T-cell (primary cell): ENCODE data around the gene CABLES1. TPM values are rescaled to one million over a fixed set of nuclear protein-coding genes. Genes with fewer than 3 reads are reported as not detected.

ENCODE experiments used
- ATAC-seq, 4 experiments: fragments of 200-7000 bp in 3 of 4; fragments of 150-1000 bp in 1 of 4; cut with Tn5 transposase; replicated peaks in 1 of 4; 1 replicate in 3 of 4; 2 replicates in 1 of 4; pipeline ENCODE4 v1.10.0; 2021; ENCODE audit warnings: moderate library complexity in 3 of 4, mild to moderate bottlenecking in 2 of 4, moderate number of reproducible peaks in 1 of 4
- CTCF ChIA-PET, 2 donors: fragments of 300-600 bp; sonication (Branson Sonifier 250); formaldehyde crosslinking; loops; one replicate each; lab custom pipeline; 2022; ENCODE audit warnings: antibody characterized with exemption in 2 of 2; lab: Charles Lee
- POLR2A ChIA-PET, 2 donors: fragments of 300-600 bp; sonication (Branson Sonifier 250); formaldehyde crosslinking; loops; one replicate each; lab custom pipeline; 2022; ENCODE audit warnings: antibody characterized with exemption in 2 of 2; lab: Charles Lee
- DNase-seq, 35 experiments: peaks; one replicate each; pipeline versions ENCODE4 v3.0.0 to v3.0.0-alpha.2; 2013 to 2023
- H3K27ac ChIP-seq: one replicate; pipeline ENCODE4 v1.5.1; 2013; ENCODE audit warnings: low read length
- H3K27me3 ChIP-seq, 2 experiments: replicated peaks in 1 of 2; 1 replicate in 1 of 2; 2 replicates in 1 of 2; pipeline versions ENCODE4 v1.6.1 to v1.7.0; 2013; ENCODE audit warnings: low read length in 1 of 2, mixed read lengths in 1 of 2; ENCODE audit not compliant: control insufficient read depth in 2 of 2, insufficient read depth in 2 of 2; ENCODE audit errors: extremely low read depth in 1 of 2
- H3K36me3 ChIP-seq, 2 donors: 1 replicate in 1 of 2; 2 replicates in 1 of 2; pipeline versions ENCODE4 v1.6.1 to v1.7.0; 2013; ENCODE audit warnings: low read length in 1 of 2; ENCODE audit not compliant: control insufficient read depth in 2 of 2, insufficient read depth in 1 of 2; ENCODE audit errors: extremely low read depth in 1 of 2
- H3K4me1 ChIP-seq, 2 experiments: 1 replicate in 1 of 2; 2 replicates in 1 of 2; pipeline versions ENCODE4 v1.6.1 to v1.7.0; 2013; ENCODE audit warnings: low read length in 2 of 2, mixed read lengths in 1 of 2; ENCODE audit not compliant: insufficient read depth in 2 of 2, control insufficient read depth in 1 of 2; ENCODE audit errors: extremely low read depth in 1 of 2
- H3K4me3 ChIP-seq, 2 donors: 1 replicate in 1 of 2; 2 replicates in 1 of 2; pipeline versions ENCODE4 v1.5.1 to v1.7.0; 2013; ENCODE audit warnings: mild to moderate bottlenecking in 2 of 2, low read length in 1 of 2, moderate library complexity in 1 of 2; ENCODE audit not compliant: control insufficient read depth in 1 of 2; ENCODE audit errors: extremely low read depth in 1 of 2
- H3K9me3 ChIP-seq: 2 replicates; pipeline ENCODE4 v1.7.0; 2013
- H3K27ac Mint-ChIP-seq, 2 donors: one replicate each; pipeline ENCODE4 v1.8.0; 2020 to 2021; ENCODE audit warnings: mild to moderate bottlenecking in 2 of 2, mixed read lengths in 2 of 2
- H3K27me3 Mint-ChIP-seq, 2 donors: one replicate each; pipeline ENCODE4 v1.8.0; 2021 to 2022; ENCODE audit warnings: mixed read lengths in 2 of 2
- H3K36me3 Mint-ChIP-seq: one replicate; pipeline ENCODE4 v1.8.0; 2021; ENCODE audit warnings: mixed read lengths
- H3K4me1 Mint-ChIP-seq, 3 donors: one replicate each; pipeline ENCODE4 v1.8.0; 2020 to 2022; ENCODE audit warnings: mixed read lengths in 3 of 3, mild to moderate bottlenecking in 1 of 3
- H3K4me3 Mint-ChIP-seq, 3 donors: one replicate each; pipeline ENCODE4 v1.8.0; 2020 to 2022; ENCODE audit warnings: mild to moderate bottlenecking in 3 of 3, mixed read lengths in 3 of 3, moderate library complexity in 3 of 3
- H3K9me3 Mint-ChIP-seq, 3 donors: one replicate each; pipeline ENCODE4 v1.8.0; 2020 to 2022; ENCODE audit warnings: mixed read lengths in 3 of 3
- WGBS: methylation state at CpG from one replicate; pipeline ENCODE4 v1.1.5; 2013; ENCODE audit warnings: missing lambda C conversion rate; ENCODE audit not compliant: insufficient coverage; 5-methylcytosine and 5-hydroxymethylcytosine counted together
- total RNA-seq, 35 experiments: library from RNA in 6 of 35; stranded (reverse) in 6 of 35; fragments of 120-200 nt in 1 of 35; gene quantifications; one replicate each; pipeline versions ENCODE4 v1.2.1 to v1.2.4 and lab custom pipeline; 2013 to 2026

CABLES1 gene
- total RNA-seq, 5 donors from 2014 or later (not counting 1 experiment from before 2014, with no cell fraction given) = 0.23 to 1.7 (median 0.85) TPM

GRCh38 chr18:23200756-23201155 lies 65.5 kb downstream of the CABLES1 start:
- Histone ChIP-seq H3K4me1 (no peaks in the 10 kb centered on the region), H3K27ac (no peak overlapping the region), H3K36me3 (no peaks in the 10 kb centered on the region), H3K4me3 (no peak overlapping the region), H3K27me3 (peaks cover 0 to 18% of the 10 kb centered on the region in 2 experiments), H3K9me3 (no peaks in the 10 kb centered on the region)
- Mint-ChIP-seq H3K27ac (no peak overlapping the region), H3K4me1 (peaks cover 6 to 12% (median 6%) of the 10 kb centered on the region in 3 donors), H3K27me3 (peaks cover 5 to 19% of the 10 kb centered on the region in 2 donors), H3K36me3 (no peaks in the 10 kb centered on the region), H3K9me3 (no peaks in the 10 kb centered on the region), H3K4me3 (no peak overlapping the region)
- DNase-seq (no peak), ATAC-seq (no peak)
- POLR2A ChIA-PET = no interaction called here
- CTCF ChIA-PET = no interaction called here
- WGBS = 82% methylated on average over 6 of the region's 8 CpGs

DNA sequence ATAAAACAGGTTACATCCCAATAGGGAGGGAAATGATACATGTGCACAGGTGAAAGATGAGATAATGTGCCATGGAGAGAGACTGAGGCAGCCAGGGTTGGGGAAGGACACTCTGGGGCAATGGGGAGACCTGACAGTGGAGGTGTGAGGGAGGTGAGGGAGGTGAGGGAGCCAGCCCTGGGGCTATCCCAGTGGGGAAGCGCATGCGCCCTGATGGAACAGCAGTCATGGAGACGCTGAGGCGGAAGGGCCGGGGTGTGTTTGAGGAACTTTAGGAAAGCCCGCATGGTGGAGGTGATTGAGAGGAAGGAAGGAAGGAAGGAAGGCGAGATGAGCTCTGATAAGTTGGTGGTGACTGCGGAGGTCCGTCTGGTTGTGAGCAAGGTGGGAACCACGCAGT lies 66.5 kb downstream of the CABLES1 start:
- H3K27me3 ChIP-seq = peaks cover 0 to 14% of the 10 kb centered on the region in 2 experiments
- WGBS = 83% methylated on average over 10 of the region's 10 CpGs
- Mint-ChIP-seq H3K36me3 (no peaks in the 10 kb centered on the region), H3K27ac (no peak overlapping the region), H3K9me3 (no peaks in the 10 kb centered on the region), H3K27me3 (peaks cover 5 to 19% of the 10 kb centered on the region in 2 donors), H3K4me3 (no peak overlapping the region), H3K4me1 (peaks cover 6 to 12% (median 6%) of the 10 kb centered on the region in 3 donors)
- H3K36me3 ChIP-seq = no peaks in the 10 kb centered on the region
- no peak overlapping the region for H3K4me3 ChIP-seq
- ATAC-seq (no peak), DNase-seq (no peak)
- no peaks in the 10 kb centered on the region for H3K9me3 ChIP-seq
- H3K4me1 ChIP-seq = no peaks in the 10 kb centered on the region
- ChIA-PET POLR2A (no interaction called here), CTCF (interaction anchor here in 1 of 2 donors (0.6 kb wide), 1 partner anchor 413 kb away, joined by 4 read pairs; no protein-coding TSS in a partner anchor)
- no peak overlapping the region for H3K27ac ChIP-seq

GRCh38 chr18:23203891-23204432 lies 68.7 kb downstream of the CABLES1 start:
- Mint-ChIP-seq H3K9me3 (peaks cover 0 to 3% (median 0%) of the 10 kb centered on the region in 3 donors), H3K27me3 (peaks cover 5 to 19% of the 10 kb centered on the region in 2 donors), H3K4me3 (no peak overlapping the region), H3K27ac (no peak overlapping the region), H3K36me3 (no peaks in the 10 kb centered on the region), H3K4me1 (peaks cover 6 to 15% (median 11%) of the 10 kb centered on the region in 3 donors)
- no peak overlapping the region for H3K4me3 ChIP-seq
- no peaks in the 10 kb centered on the region for H3K36me3 ChIP-seq
- POLR2A ChIA-PET = no interaction called here
- H3K9me3 ChIP-seq = no peaks in the 10 kb centered on the region
- no peak for DNase-seq
- ATAC-seq = no peak
- CTCF ChIA-PET = interaction anchor here in 1 of 2 donors (0.7 kb wide), 1 partner anchor 170 kb away, joined by 3 read pairs; no protein-coding TSS in a partner anchor
- peaks cover 0 to 17% of the 10 kb centered on the region in 2 experiments for H3K27me3 ChIP-seq
- H3K4me1 ChIP-seq = no peaks in the 10 kb centered on the region
- 78% methylated on average over 7 of the region's 15 CpGs for WGBS
- H3K27ac ChIP-seq = no peak overlapping the region

- ChIA-PET CTCF (interaction anchor here in 1 of 2 donors (0.6 kb wide), 1 partner anchor 314 kb away, joined by 7 read pairs; no protein-coding TSS in a partner anchor), POLR2A (no interaction called here)
- ATAC-seq (no peak), DNase-seq (no peak)
- no peaks in the 10 kb centered on the region for H3K4me1 ChIP-seq
- Mint-ChIP-seq H3K27ac (no peak overlapping the region), H3K36me3 (no peaks in the 10 kb centered on the region), H3K27me3 (peaks cover 8 to 19% of the 10 kb centered on the region in 2 donors), H3K4me1 (peaks cover 6 to 15% (median 11%) of the 10 kb centered on the region in 3 donors), H3K4me3 (no peak overlapping the region), H3K9me3 (peaks cover 0 to 4% (median 0%) of the 10 kb centered on the region in 3 donors)
- H3K4me3 ChIP-seq = no peak overlapping the region
- H3K9me3 ChIP-seq = no peaks in the 10 kb centered on the region
- 91% methylated on average over 3 of the region's 10 CpGs for WGBS
- no peak overlapping the region for H3K27ac ChIP-seq
- H3K27me3 ChIP-seq = peaks cover 0 to 17% of the 10 kb centered on the region in 2 experiments
- H3K36me3 ChIP-seq = no peaks in the 10 kb centered on the region
Observed at GRCh38 chr18:23204589-23205235, 69.4 kb downstream of the CABLES1 start.

DNA sequence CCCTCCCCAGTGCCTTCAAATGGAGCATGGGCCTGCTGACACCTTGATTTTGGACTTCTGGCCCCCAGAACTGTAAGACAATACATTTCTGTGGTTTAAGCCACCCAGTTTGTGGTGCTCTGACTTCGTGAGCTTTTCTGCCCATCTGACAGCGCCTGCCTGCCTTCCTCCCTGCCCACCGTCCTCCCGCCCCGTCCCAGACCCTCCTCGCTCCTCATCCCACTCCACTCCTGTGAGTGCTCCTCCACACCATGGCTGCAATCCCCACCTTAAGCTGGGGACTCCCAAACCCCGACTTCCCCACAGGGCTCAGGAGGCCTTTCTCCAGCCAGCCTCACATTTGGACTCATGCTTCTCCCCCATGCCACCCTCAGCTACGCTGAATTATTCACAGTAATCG lies 70.7 kb downstream of the CABLES1 start:
- no peak for DNase-seq
- Mint-ChIP-seq H3K27me3 (peaks cover 11 to 18% of the 10 kb centered on the region in 2 donors), H3K4me3 (no peak overlapping the region), H3K27ac (no peak overlapping the region), H3K9me3 (peaks cover 0 to 4% (median 0%) of the 10 kb centered on the region in 3 donors), H3K36me3 (no peaks in the 10 kb centered on the region), H3K4me1 (peaks cover 6 to 15% (median 11%) of the 10 kb centered on the region in 3 donors)
- Histone ChIP-seq H3K36me3 (no peaks in the 10 kb centered on the region), H3K4me1 (no peaks in the 10 kb centered on the region), H3K9me3 (no peaks in the 10 kb centered on the region), H3K27me3 (peaks cover 0 to 14% of the 10 kb centered on the region in 2 experiments), H3K27ac (no peak overlapping the region), H3K4me3 (no peak overlapping the region)
- 74% methylated on average over 4 of the region's 9 CpGs for WGBS
- ChIA-PET POLR2A (no interaction called here), CTCF (no interaction called here)
- no peak for ATAC-seq

DNA sequence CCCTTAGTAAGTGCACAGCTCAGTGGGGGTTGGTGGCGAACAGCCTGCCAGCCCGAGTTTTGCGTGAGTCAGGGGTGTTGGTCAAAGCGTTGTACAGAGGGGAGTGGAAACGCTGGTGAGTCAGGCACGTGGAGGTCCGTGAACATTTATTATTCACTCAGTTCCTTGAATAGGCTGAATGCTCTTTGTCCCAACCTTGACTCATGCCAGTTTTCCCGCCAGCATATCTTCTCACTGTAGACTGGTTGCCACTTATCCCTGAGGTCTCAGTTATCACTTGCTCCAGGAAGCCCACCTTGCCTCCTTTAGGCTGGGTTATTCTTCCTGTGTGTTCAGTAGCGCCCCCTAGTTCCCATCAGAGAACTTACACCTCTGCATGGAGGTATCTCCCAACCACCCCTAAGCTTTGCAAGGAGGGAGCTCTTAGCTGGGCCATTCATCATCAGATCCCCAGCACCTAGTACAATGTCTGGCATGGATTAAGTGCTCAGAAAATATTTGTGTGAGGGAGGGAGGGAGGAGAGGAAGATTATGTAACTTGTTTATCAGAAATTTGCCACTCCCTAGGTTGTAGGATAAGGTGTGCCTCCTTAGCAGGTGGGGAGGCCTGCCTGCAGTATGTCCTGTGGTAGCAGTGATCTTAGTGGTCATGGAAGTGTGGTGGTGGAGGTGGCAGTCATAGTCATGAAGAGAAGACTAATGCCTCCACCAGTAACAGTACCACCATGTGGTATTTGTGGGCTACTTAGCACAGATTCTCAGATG lies 72.1 kb downstream of the CABLES1 start:
- peaks cover 0 to 4% (median 0%) of the 10 kb centered on the region in 3 donors for H3K9me3 Mint-ChIP-seq
- DNase-seq (peak in 1 of 35 experiments; percentile 25), ATAC-seq (no peak)
- Histone ChIP-seq H3K36me3 (no peaks in the 10 kb centered on the region), H3K9me3 (no peaks in the 10 kb centered on the region), H3K27ac (no peak overlapping the region), H3K4me3 (no peak overlapping the region), H3K27me3 (peaks cover 0 to 7% of the 10 kb centered on the region in 2 experiments), H3K4me1 (no peaks in the 10 kb centered on the region)
- WGBS = 85% methylated on average over 6 of the region's 9 CpGs
- H3K27ac Mint-ChIP-seq = no peak overlapping the region
- H3K4me3 Mint-ChIP-seq = no peak overlapping the region
- H3K36me3 Mint-ChIP-seq = no peaks in the 10 kb centered on the region
- H3K4me1 Mint-ChIP-seq = peaks cover 6 to 14% (median 10%) of the 10 kb centered on the region in 3 donors
- ChIA-PET CTCF (interaction anchor here in 1 of 2 donors (0.6 kb wide), 1 partner anchor 53 kb away, joined by 5 read pairs; no protein-coding TSS in a partner anchor), POLR2A (no interaction called here)
- peaks cover 5 to 11% of the 10 kb centered on the region in 2 donors for H3K27me3 Mint-ChIP-seq
